HCT116 (cell line): ENCODE measurements around the gene LINC00632.

ENCODE experiments used
- EZH2phosphoT487 ChIP-seq: fragments of 200-600 bp; IDR thresholded peaks from 2 replicates; pipeline ENCODE4 v1.6.1; 2018; ENCODE audit warnings: antibody characterized with exemption, borderline replicate concordance
- JUND ChIP-seq: IDR thresholded peaks from 2 replicates; pipeline ENCODE4 v1.6.1; 2012
- MAX ChIP-seq: IDR thresholded peaks from 2 replicates; pipeline ENCODE4 v1.6.1; 2012
- POLR2A ChIP-seq: IDR thresholded peaks from 2 replicates; pipeline ENCODE4 v1.7.0; 2011; ENCODE audit warnings: borderline replicate concordance; ENCODE audit not compliant: insufficient read depth, insufficient read length; ENCODE audit errors: extremely low read depth
- POLR2AphosphoS5 ChIP-seq: IDR thresholded peaks from 2 replicates; pipeline ENCODE4 v1.6.1; 2011; ENCODE audit warnings: mild to moderate bottlenecking, low read depth, low read length, moderate library complexity
- SIN3A ChIP-seq: IDR thresholded peaks from 2 replicates; pipeline ENCODE4 v1.6.1; 2012; ENCODE audit warnings: low read depth
- SP1 ChIP-seq: IDR thresholded peaks from 2 replicates; pipeline ENCODE4 v1.6.1; 2012; ENCODE audit warnings: low read depth
- TF ChIP-seq, protein P1 (sequence below), 3 experiments: fragments of 200-600 bp in 1 of 3; sonication (generic) in 1 of 3; IDR thresholded peaks in 2 of 3; conservative IDR thresholded peaks in 1 of 3; 2 replicates each; pipeline ENCODE4 v1.5.1; 2012 to 2017; ENCODE audit warnings: low read depth in 2 of 3, low read length in 2 of 3, antibody characterized with exemption in 1 of 3, borderline replicate concordance in 1 of 3, control low read depth in 1 of 3, mild to moderate bottlenecking in 1 of 3, mixed read lengths in 1 of 3, mixed run types in 1 of 3, moderate library complexity in 1 of 3; ENCODE audit not compliant: insufficient read depth in 1 of 3

GRCh38 chrX:140664939-140665338 lies 44.6 kb upstream of the LINC00632 start:
- TF ChIP-seq POLR2A (no peak), POLR2AphosphoS5 (no peak), EZH2phosphoT487 (no peak), MAX (no peak), SP1 (no peak), SIN3A (no peak), JUND (no peak)
- TF ChIP-seq, protein P1, sequence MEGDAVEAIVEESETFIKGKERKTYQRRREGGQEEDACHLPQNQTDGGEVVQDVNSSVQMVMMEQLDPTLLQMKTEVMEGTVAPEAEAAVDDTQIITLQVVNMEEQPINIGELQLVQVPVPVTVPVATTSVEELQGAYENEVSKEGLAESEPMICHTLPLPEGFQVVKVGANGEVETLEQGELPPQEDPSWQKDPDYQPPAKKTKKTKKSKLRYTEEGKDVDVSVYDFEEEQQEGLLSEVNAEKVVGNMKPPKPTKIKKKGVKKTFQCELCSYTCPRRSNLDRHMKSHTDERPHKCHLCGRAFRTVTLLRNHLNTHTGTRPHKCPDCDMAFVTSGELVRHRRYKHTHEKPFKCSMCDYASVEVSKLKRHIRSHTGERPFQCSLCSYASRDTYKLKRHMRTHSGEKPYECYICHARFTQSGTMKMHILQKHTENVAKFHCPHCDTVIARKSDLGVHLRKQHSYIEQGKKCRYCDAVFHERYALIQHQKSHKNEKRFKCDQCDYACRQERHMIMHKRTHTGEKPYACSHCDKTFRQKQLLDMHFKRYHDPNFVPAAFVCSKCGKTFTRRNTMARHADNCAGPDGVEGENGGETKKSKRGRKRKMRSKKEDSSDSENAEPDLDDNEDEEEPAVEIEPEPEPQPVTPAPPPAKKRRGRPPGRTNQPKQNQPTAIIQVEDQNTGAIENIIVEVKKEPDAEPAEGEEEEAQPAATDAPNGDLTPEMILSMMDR (IDR thresholded peaks at IDR 0.05 in 2 of 3, conservative IDR thresholded peaks at IDR 0.05 in 1 of 3; ENCODE audit: borderline replicate concordance in 1 of 3, insufficient read depth in 1 of 3, low read depth in 2 of 3, low read length in 2 of 3) = no peak
